A673 (cell line): ENCODE data around the gene OR1L8.

Experiments used
- EZH2 ChIP-seq: fragments of 200-600 bp; sonication (generic); IDR thresholded peaks from 2 replicates; pipeline ENCODE4 v1.6.1; 2017; ENCODE audit warnings: borderline replicate concordance, low read depth, mild to moderate bottlenecking, mixed read lengths, antibody characterized with exemption, low read length; ENCODE audit not compliant: poor library complexity, severe bottlenecking
- TF ChIP-seq, protein P1 (sequence below): fragments of 300-800, 200-600 bp; sonication (generic); conservative IDR thresholded peaks from 2 replicates; pipeline ENCODE4 v1.5.1; 2017; ENCODE audit warnings: low read depth, mild to moderate bottlenecking, antibody characterized with exemption, low read length, moderate library complexity, mixed read lengths

DNA sequence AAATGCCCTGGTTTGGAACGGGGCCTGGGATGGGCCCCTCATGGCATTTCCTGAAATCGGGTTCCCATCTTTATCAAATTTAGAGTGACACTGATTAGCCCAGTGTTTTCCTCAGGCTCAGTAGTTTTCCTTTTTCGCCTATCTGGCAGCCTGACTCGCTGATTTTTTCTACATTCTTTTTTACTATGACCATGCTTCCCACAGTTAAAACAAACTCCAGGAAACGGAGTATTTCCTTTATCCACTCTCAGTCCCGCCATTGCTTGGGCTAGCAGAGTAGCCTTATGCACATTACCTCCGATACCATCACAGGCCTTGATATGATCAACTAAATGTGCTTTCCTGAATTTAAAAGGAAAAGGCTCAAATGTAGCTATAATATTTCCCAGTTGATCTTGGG is 36.8 kb upstream of the OR1L8 start:
- TF ChIP-seq, protein P1, sequence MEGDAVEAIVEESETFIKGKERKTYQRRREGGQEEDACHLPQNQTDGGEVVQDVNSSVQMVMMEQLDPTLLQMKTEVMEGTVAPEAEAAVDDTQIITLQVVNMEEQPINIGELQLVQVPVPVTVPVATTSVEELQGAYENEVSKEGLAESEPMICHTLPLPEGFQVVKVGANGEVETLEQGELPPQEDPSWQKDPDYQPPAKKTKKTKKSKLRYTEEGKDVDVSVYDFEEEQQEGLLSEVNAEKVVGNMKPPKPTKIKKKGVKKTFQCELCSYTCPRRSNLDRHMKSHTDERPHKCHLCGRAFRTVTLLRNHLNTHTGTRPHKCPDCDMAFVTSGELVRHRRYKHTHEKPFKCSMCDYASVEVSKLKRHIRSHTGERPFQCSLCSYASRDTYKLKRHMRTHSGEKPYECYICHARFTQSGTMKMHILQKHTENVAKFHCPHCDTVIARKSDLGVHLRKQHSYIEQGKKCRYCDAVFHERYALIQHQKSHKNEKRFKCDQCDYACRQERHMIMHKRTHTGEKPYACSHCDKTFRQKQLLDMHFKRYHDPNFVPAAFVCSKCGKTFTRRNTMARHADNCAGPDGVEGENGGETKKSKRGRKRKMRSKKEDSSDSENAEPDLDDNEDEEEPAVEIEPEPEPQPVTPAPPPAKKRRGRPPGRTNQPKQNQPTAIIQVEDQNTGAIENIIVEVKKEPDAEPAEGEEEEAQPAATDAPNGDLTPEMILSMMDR: no peak
- no peak for TF ChIP-seq EZH2
